OCI-LY1 (cell line): ENCODE measurements around the gene CRYBB1.

ENCODE experiments used
- H2AFZ ChIP-seq: fragments of 200-600 bp; sonication (generic), shearing (Covaris generic); 2 replicates; pipeline ENCODE4 v1.6.0; 2014; ENCODE audit warnings: antibody characterized with exemption, mild to moderate bottlenecking, low read length
- H3F3A ChIP-seq: fragments of 200-600 bp; sonication (generic), shearing (Covaris generic); 2 replicates; pipeline ENCODE4 v1.6.0; 2014; ENCODE audit warnings: mild to moderate bottlenecking, antibody characterized with exemption, low read length, moderate library complexity; ENCODE audit not compliant: insufficient read depth
- H3K27ac ChIP-seq: fragments of 200-600 bp; sonication (generic); 2 replicates; pipeline ENCODE4 v1.5.1; 2014; ENCODE audit warnings: low read length, mixed run types, mild to moderate bottlenecking, low read depth; ENCODE audit not compliant: poor library complexity, severe bottlenecking
- H3K27me3 ChIP-seq: fragments of 200-600 bp; sonication (generic); 2 replicates; pipeline ENCODE4 v1.6.0; 2014; ENCODE audit warnings: antibody characterized with exemption, mild to moderate bottlenecking, low read length, moderate library complexity; ENCODE audit not compliant: insufficient read depth
- H3K36me3 ChIP-seq: fragments of 200-600 bp; sonication (generic); 2 replicates; pipeline ENCODE4 v1.6.1; 2014; ENCODE audit warnings: mild to moderate bottlenecking, antibody characterized with exemption, low read length, moderate library complexity, mixed read lengths; ENCODE audit not compliant: insufficient read depth
- H3K4me1 ChIP-seq: fragments of 200-600 bp; sonication (generic); 2 replicates; pipeline ENCODE4 v1.5.1; 2014; ENCODE audit warnings: mild to moderate bottlenecking, low read length, moderate library complexity; ENCODE audit not compliant: insufficient read depth, severe bottlenecking
- H3K4me2 ChIP-seq: fragments of 200-600 bp; sonication (generic), shearing (Covaris generic); 2 replicates; pipeline ENCODE4 v1.6.1; 2014; ENCODE audit warnings: low read length
- H3K4me3 ChIP-seq: fragments of 200-600 bp; sonication (generic); 2 replicates; pipeline ENCODE4 v1.5.1; 2014; ENCODE audit warnings: low read length, low read depth, mild to moderate bottlenecking, mixed read lengths; ENCODE audit not compliant: poor library complexity, severe bottlenecking
- H3K79me2 ChIP-seq: fragments of 200-600 bp; shearing (Covaris generic); 2 replicates; pipeline ENCODE4 v1.6.1; 2016; ENCODE audit warnings: mixed run types, low read length, mixed read lengths; ENCODE audit not compliant: insufficient read depth
- H3K9ac ChIP-seq: fragments of 200-600 bp; sonication (generic), shearing (Covaris generic); 2 replicates; pipeline ENCODE4 v1.6.1; 2014; ENCODE audit warnings: mild to moderate bottlenecking, low read length, mixed read lengths
- H3K9me2 ChIP-seq: fragments of 200-600 bp; sonication (generic), shearing (Covaris generic); 2 replicates; pipeline ENCODE4 v1.6.1; 2014; ENCODE audit warnings: low read depth, mild to moderate bottlenecking, low read length, mixed read lengths
- H3K9me3 ChIP-seq: fragments of 200-600 bp; shearing (Covaris generic); 2 replicates; pipeline ENCODE4 v1.6.1; 2014; ENCODE audit warnings: low read length, mixed read lengths
- H4K20me1 ChIP-seq: fragments of 200-600 bp; sonication (generic), shearing (Covaris generic); 2 replicates; pipeline ENCODE4 v1.6.0; 2016; ENCODE audit warnings: mild to moderate bottlenecking, low read length; ENCODE audit not compliant: insufficient read depth
- EZH2 ChIP-seq: fragments of 200-600 bp; sonication (generic), shearing (Covaris generic); IDR thresholded peaks from 2 replicates; pipeline ENCODE4 v1.8.0; 2017; ENCODE audit warnings: borderline replicate concordance, mixed run types, mild to moderate bottlenecking, antibody characterized with exemption, low read length, moderate library complexity, mixed read lengths
- TF ChIP-seq, protein P1 (sequence below): fragments of 200-600 bp; sonication (generic), shearing (Covaris generic); IDR thresholded peaks from 2 replicates; pipeline ENCODE4 v1.5.1; 2017; ENCODE audit warnings: mild to moderate bottlenecking, antibody characterized with exemption, low read length, moderate library complexity, mixed read lengths

The CRYBB1 gene

DNA sequence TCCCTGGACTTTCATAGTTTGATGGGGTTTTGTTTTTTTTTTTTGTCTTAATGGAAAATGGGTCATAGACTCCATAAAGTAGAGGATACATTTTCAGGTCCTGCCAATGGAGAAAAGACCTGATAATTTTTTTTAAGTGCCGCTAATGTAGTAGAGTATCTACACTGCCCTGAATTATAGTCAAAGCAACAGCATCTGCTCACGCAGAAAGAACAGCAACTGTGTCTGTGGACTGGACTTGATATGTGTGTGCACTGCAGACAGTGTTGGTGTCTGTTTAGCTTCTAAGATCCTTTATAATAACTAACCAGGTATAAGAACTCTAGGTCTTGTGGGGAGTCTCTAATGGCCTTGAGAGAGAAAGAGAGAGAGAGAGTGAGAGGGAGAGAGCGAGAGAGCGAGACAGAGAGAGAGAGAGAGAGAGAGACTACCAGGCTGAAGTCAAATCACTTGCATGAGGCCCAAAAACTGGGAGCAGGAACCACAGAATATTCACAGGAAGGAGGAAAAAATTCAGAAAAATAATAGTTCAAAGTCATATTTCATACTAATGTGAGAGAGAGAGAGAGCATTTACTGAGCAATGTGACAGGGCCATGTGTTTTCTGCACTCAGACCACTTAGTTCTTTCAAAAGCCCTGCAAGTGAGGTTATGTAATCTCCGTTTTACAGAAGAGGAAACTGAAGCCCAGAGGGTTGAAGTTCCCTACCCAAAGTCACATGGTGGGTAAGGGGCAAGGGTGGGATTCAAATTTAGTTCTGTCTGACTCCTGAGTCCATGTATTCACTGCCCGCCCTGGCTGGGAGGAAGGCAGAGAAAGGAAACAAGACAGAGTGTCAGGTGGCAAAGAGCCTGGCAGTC, 30.9 kb upstream of the CRYBB1 start:
- peak overlapping the region; percentile 58 for H3K4me2 ChIP-seq
- H3K27me3 ChIP-seq = no peaks in the 10 kb centered on the region

GRCh38 chr22:26648011-26648497, 30.2 kb upstream of the CRYBB1 start:
- H3K9ac ChIP-seq = peak overlapping the region; percentile 53; the same call in 1 of the 2 replicates
- peak overlapping the region; percentile 58 for H3K4me2 ChIP-seq
- H3K79me2 ChIP-seq = no peaks in the 10 kb centered on the region
- H4K20me1 ChIP-seq = no peaks in the 10 kb centered on the region
- peaks cover 57% of the 10 kb centered on the region for H3K4me1 ChIP-seq
- no peaks in the 10 kb centered on the region for H3K9me3 ChIP-seq
- no peak for TF ChIP-seq EZH2
- TF ChIP-seq, protein P1, sequence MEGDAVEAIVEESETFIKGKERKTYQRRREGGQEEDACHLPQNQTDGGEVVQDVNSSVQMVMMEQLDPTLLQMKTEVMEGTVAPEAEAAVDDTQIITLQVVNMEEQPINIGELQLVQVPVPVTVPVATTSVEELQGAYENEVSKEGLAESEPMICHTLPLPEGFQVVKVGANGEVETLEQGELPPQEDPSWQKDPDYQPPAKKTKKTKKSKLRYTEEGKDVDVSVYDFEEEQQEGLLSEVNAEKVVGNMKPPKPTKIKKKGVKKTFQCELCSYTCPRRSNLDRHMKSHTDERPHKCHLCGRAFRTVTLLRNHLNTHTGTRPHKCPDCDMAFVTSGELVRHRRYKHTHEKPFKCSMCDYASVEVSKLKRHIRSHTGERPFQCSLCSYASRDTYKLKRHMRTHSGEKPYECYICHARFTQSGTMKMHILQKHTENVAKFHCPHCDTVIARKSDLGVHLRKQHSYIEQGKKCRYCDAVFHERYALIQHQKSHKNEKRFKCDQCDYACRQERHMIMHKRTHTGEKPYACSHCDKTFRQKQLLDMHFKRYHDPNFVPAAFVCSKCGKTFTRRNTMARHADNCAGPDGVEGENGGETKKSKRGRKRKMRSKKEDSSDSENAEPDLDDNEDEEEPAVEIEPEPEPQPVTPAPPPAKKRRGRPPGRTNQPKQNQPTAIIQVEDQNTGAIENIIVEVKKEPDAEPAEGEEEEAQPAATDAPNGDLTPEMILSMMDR = no peak
- no peaks in the 10 kb centered on the region for H3K36me3 ChIP-seq
- peak overlapping the region; percentile 74 for H3K27ac ChIP-seq
- H3F3A ChIP-seq = no peaks in the 10 kb centered on the region
- peak overlapping the region; percentile 26 for H3K4me3 ChIP-seq
- H2AFZ ChIP-seq = no peak overlapping the region
- no peaks in the 10 kb centered on the region for H3K9me2 ChIP-seq
- H3K27me3 ChIP-seq = no peaks in the 10 kb centered on the region

More for the DNA sequence above, 30.9 kb upstream of the CRYBB1 start:
- Histone ChIP-seq H3K4me1 (peaks cover 50% of the 10 kb centered on the region), H2AFZ (no peak overlapping the region), H4K20me1 (no peaks in the 10 kb centered on the region), H3K27ac (peak overlapping the region; percentile 74), H3K79me2 (no peaks in the 10 kb centered on the region), H3F3A (no peaks in the 10 kb centered on the region), H3K9ac (peak overlapping the region; percentile 53; the same call in 1 of the 2 replicates), H3K9me2 (no peaks in the 10 kb centered on the region), H3K36me3 (no peaks in the 10 kb centered on the region), H3K9me3 (no peaks in the 10 kb centered on the region), H3K4me3 (peak overlapping the region; percentile 26)
- no peak for TF ChIP-seq EZH2

DNA sequence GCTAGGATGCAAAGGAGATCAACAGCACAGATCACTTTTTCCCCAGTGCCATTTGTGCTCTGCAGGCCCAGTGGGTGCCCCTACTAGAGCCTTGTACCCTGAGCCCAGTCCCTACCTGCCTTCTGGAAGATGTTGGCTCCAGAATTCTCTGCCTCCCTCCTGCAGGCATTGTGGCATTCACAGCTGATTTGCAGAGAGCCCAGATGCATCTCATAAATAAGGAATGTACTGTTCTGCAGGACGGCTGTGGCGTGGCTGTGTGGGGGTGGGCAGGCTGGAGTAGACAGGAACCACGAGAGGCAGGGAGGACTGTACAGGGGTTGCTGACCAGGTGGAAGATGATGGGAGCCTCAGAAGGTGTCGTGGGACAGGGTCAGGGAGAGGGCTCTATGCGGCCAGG, 28.3 kb upstream of the CRYBB1 start:
- no peak overlapping the region for H3K9ac ChIP-seq
- no peak overlapping the region for H2AFZ ChIP-seq
- no peak overlapping the region for H3K4me2 ChIP-seq

More for the DNA sequence above, 28.3 kb upstream of the CRYBB1 start:
- H3K27me3 ChIP-seq = no peaks in the 10 kb centered on the region
- no peaks in the 10 kb centered on the region for H3K9me3 ChIP-seq
- peaks cover 60% of the 10 kb centered on the region for H3K4me1 ChIP-seq
- H3K79me2 ChIP-seq = no peaks in the 10 kb centered on the region
- H3K4me3 ChIP-seq = no peak overlapping the region
- no peaks in the 10 kb centered on the region for H3K36me3 ChIP-seq
- H3K9me2 ChIP-seq = no peaks in the 10 kb centered on the region
- H4K20me1 ChIP-seq = no peaks in the 10 kb centered on the region
- no peaks in the 10 kb centered on the region for H3F3A ChIP-seq
- H3K27ac ChIP-seq = no peak overlapping the region
- TF ChIP-seq, protein P1 = no peak
- TF ChIP-seq EZH2 = no peak
